ENCODE data around the gene MLPH.

MLPH gene

DNA sequence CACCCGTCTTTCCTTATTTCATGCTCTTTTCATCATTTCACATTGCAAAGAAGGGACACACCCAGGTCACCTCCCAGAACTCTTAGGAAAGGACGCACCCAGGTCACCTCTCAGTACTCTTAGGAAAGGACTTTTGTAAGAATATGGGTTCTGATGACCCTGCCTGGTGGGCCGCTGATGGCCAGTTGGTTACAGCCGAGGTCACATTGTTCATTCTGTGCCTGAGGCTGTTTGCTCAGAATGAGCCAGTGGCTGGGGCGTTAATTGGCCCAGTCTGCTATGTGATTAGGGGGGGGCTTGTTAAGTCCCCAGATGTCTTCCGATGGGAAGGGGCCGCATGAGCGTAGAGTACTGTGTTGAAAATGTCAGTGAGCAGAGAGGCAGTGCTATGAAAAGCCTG, 9.4 kb downstream of the MLPH start:
- H3K4me1 ChIP-seq (ENCODE audit: control insufficient read depth, low read length) = no peaks in the 10 kb centered on the region
- H4K20me1 ChIP-seq (ENCODE audit: control insufficient read depth, insufficient read depth, low read depth, low read length) = no peaks in the 10 kb centered on the region
- TF ChIP-seq, protein P1, sequence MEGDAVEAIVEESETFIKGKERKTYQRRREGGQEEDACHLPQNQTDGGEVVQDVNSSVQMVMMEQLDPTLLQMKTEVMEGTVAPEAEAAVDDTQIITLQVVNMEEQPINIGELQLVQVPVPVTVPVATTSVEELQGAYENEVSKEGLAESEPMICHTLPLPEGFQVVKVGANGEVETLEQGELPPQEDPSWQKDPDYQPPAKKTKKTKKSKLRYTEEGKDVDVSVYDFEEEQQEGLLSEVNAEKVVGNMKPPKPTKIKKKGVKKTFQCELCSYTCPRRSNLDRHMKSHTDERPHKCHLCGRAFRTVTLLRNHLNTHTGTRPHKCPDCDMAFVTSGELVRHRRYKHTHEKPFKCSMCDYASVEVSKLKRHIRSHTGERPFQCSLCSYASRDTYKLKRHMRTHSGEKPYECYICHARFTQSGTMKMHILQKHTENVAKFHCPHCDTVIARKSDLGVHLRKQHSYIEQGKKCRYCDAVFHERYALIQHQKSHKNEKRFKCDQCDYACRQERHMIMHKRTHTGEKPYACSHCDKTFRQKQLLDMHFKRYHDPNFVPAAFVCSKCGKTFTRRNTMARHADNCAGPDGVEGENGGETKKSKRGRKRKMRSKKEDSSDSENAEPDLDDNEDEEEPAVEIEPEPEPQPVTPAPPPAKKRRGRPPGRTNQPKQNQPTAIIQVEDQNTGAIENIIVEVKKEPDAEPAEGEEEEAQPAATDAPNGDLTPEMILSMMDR (IDR thresholded peaks at IDR 0.05; ENCODE audit: low read depth, low read length, poor library complexity, severe bottlenecking) = no peak
- no peak for TF ChIP-seq EZH2phosphoT487 (IDR thresholded peaks at IDR 0.05; ENCODE audit: borderline replicate concordance, low read length)
- no peaks in the 10 kb centered on the region for H3K36me3 ChIP-seq (ENCODE audit: control insufficient read depth, low read length)
- no peak overlapping the region for H3K27ac ChIP-seq (ENCODE audit: low read depth, low read length)
- H3F3A ChIP-seq (ENCODE audit: control insufficient read depth, insufficient read depth) = no peaks in the 10 kb centered on the region
- H3K79me2 ChIP-seq (ENCODE audit: control insufficient read depth, low read length) = no peaks in the 10 kb centered on the region
- peaks cover 12% of the 10 kb centered on the region for H3K9me3 ChIP-seq (ENCODE audit: control insufficient read depth, insufficient read depth, low read length)
- no peak overlapping the region for H3K4me3 ChIP-seq (ENCODE audit: low read length)
- no peaks in the 10 kb centered on the region for H3K9me2 ChIP-seq (replicated peaks; ENCODE audit: control insufficient read depth, low read length)
- no peaks in the 10 kb centered on the region; the same call in 1 of the 2 replicates for H3K27me3 ChIP-seq (ENCODE audit: control insufficient read depth, low read length)
- no peak overlapping the region for H3K4me2 ChIP-seq (ENCODE audit: low read length)

DNA sequence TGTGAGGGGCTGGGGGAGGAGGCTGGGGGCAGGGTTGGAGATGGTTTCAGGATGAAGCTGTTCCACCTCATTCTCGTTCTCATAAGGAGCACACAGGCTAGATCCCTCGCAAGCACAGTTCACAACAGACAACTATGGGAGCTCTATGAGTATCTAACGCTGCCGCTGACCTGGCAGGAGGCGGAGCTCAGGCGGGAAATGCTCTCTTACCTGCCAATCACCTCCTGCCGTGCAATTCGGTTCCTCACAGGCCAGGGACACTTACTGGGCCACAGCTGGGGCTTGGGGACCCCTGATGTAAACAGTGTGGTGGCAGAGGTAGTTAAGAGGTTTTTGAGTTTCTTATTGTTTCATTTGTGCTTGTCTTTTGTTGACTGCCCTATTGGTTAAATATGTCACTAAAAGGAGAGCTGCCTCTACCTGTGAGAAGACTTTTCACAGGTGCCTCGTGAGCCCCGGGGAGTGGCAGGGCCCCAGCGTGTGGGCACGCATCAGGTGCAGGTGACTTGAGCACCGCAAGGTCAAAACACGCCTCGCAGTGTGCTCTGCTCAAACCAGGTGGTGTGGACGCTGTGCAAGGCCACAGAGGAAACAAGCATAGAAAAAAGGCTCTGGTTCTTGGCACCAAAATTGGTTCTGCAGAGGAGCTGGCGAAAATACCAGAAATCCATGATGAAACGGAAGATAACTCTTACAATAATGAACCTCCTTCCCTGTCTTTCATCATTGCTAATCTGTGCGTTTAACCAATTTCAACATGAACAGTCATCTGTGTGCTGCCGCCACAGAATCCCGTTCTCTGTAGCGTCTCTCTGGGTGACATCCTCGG, 10.2 kb downstream of the MLPH start:
- Histone ChIP-seq H3K4me2 (ENCODE audit: low read length) (no peak overlapping the region), H3K9me2 (replicated peaks; ENCODE audit: control insufficient read depth, low read length) (no peaks in the 10 kb centered on the region), H3K9me3 (ENCODE audit: control insufficient read depth, insufficient read depth, low read length) (peaks cover 5% of the 10 kb centered on the region; the same call in 1 of the 2 replicates), H3K27ac (ENCODE audit: low read depth, low read length) (no peak overlapping the region), H3K36me3 (ENCODE audit: control insufficient read depth, low read length) (no peaks in the 10 kb centered on the region), H3K27me3 (ENCODE audit: control insufficient read depth, low read length) (no peaks in the 10 kb centered on the region; the same call in 1 of the 2 replicates), H4K20me1 (ENCODE audit: control insufficient read depth, insufficient read depth, low read depth, low read length) (no peaks in the 10 kb centered on the region), H3K79me2 (ENCODE audit: control insufficient read depth, low read length) (no peaks in the 10 kb centered on the region), H3F3A (ENCODE audit: control insufficient read depth, insufficient read depth) (no peaks in the 10 kb centered on the region), H3K4me3 (ENCODE audit: low read length) (no peak overlapping the region), H3K4me1 (ENCODE audit: control insufficient read depth, low read length) (no peaks in the 10 kb centered on the region)
- no peak for TF ChIP-seq EZH2phosphoT487 (IDR thresholded peaks at IDR 0.05; ENCODE audit: borderline replicate concordance, low read length)
- TF ChIP-seq, protein P1 (IDR thresholded peaks at IDR 0.05; ENCODE audit: low read depth, low read length, poor library complexity, severe bottlenecking) = no peak

DNA sequence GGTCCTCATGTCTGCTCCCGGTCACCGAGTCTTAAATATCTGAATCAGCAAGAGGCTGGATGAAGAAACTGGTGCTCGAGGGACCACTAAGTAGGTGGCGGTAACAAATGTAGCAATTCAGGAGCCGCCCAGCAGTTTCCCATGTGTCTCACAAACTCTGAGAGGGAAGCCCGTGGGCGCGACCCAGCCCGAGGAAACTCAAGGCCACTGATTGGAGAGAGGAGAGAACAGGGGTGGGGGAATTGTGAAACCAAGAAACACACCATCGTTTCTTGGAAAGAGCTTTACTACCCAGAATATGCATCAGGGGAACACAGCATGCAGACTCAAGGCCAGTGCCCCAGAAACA, 10.8 kb downstream of the MLPH start:
- Histone ChIP-seq H3K27ac (ENCODE audit: low read depth, low read length) (no peak overlapping the region), H4K20me1 (ENCODE audit: control insufficient read depth, insufficient read depth, low read depth, low read length) (no peaks in the 10 kb centered on the region), H3K9me3 (ENCODE audit: control insufficient read depth, insufficient read depth, low read length) (peaks cover 1% of the 10 kb centered on the region; the same call in 1 of the 2 replicates), H3K4me1 (ENCODE audit: control insufficient read depth, low read length) (no peaks in the 10 kb centered on the region), H3K9me2 (replicated peaks; ENCODE audit: control insufficient read depth, low read length) (no peaks in the 10 kb centered on the region), H3K27me3 (ENCODE audit: control insufficient read depth, low read length) (no peaks in the 10 kb centered on the region; the same call in 1 of the 2 replicates), H3K4me3 (ENCODE audit: low read length) (no peak overlapping the region), H3K36me3 (ENCODE audit: control insufficient read depth, low read length) (no peaks in the 10 kb centered on the region), H3F3A (ENCODE audit: control insufficient read depth, insufficient read depth) (no peaks in the 10 kb centered on the region), H3K79me2 (ENCODE audit: control insufficient read depth, low read length) (no peaks in the 10 kb centered on the region), H3K4me2 (ENCODE audit: low read length) (no peak overlapping the region)
- TF ChIP-seq, protein P1 (IDR thresholded peaks at IDR 0.05; ENCODE audit: low read depth, low read length, poor library complexity, severe bottlenecking) = no peak
- no peak for TF ChIP-seq EZH2phosphoT487 (IDR thresholded peaks at IDR 0.05; ENCODE audit: borderline replicate concordance, low read length)
